Neural progenitor cell (in vitro differentiated cells): Measurements from ENCODE around the gene CHST5. TPM values are rescaled to one million over a fixed set of nuclear protein-coding genes. Genes with fewer than 3 reads are reported as not detected.
A peak's percentile ranks its signal among the peaks of the same experiment; 100 is the strongest.

Experiments
- DNase-seq: peaks from one replicate; pipeline ENCODE4 v3.0.0-alpha.2; 2016; ENCODE audit warnings: low spot score
- H2AFZ ChIP-seq: fragments of 200-600 bp; sonication (generic); replicated peaks from 2 replicates; pipeline ENCODE4 v1.6.1; 2016; ENCODE audit warnings: antibody characterized with exemption
- H3F3A ChIP-seq: fragments of 200-600 bp; sonication (generic); 2 replicates; pipeline ENCODE4 v1.6.1; 2016; ENCODE audit warnings: antibody characterized with exemption, low read depth
- H3K27ac ChIP-seq: fragments of 200-600 bp; sonication (generic); 2 replicates; pipeline ENCODE4 v1.5.1; 2016; ENCODE audit warnings: mild to moderate bottlenecking
- H3K27me3 ChIP-seq: fragments of 200-600 bp; sonication (generic); 2 replicates; pipeline ENCODE4 v1.6.1; 2016; ENCODE audit warnings: mild to moderate bottlenecking, moderate library complexity
- H3K36me3 ChIP-seq: fragments of 200-600 bp; sonication (generic); 2 replicates; pipeline ENCODE4 v1.5.1; 2016
- H3K4me1 ChIP-seq: fragments of 200-600 bp; sonication (generic); 2 replicates; pipeline ENCODE4 v1.6.1; 2016; ENCODE audit warnings: mixed run types
- H3K4me2 ChIP-seq: fragments of 200-600 bp; sonication (generic); 2 replicates; pipeline ENCODE4 v1.6.1; 2016
- H3K4me3 ChIP-seq: fragments of 200-600 bp; sonication (generic); 2 replicates; pipeline ENCODE4 v1.5.1; 2016
- H3K79me2 ChIP-seq: fragments of 200-600 bp; sonication (generic); 2 replicates; pipeline ENCODE4 v1.6.1; 2016; ENCODE audit warnings: low read depth
- H3K9ac ChIP-seq: fragments of 200-600 bp; sonication (generic); 2 replicates; pipeline ENCODE4 v1.6.1; 2016
- H3K9me3 ChIP-seq: fragments of 200-600 bp; sonication (generic); 2 replicates; pipeline ENCODE4 v1.5.1; 2016; ENCODE audit warnings: low read depth
- H4K20me1 ChIP-seq: fragments of 200-600 bp; sonication (generic); 2 replicates; pipeline ENCODE4 v1.6.1; 2016; ENCODE audit warnings: low read depth
- H3K27ac Mint-ChIP-seq: 3 replicates; pipeline ENCODE4 v1.8.0; 2021; ENCODE audit warnings: mixed read lengths
- H3K27me3 Mint-ChIP-seq: 2 replicates; pipeline ENCODE4 v1.8.0; 2022; ENCODE audit warnings: low read depth, mild to moderate bottlenecking, inconsistent platforms, moderate library complexity, mixed read lengths; ENCODE audit not compliant: insufficient read depth
- H3K36me3 Mint-ChIP-seq: 3 replicates; pipeline ENCODE4 v1.8.0; 2021; ENCODE audit warnings: mixed read lengths
- H3K4me1 Mint-ChIP-seq: 3 replicates; pipeline ENCODE4 v1.8.0; 2021; ENCODE audit warnings: mixed read lengths
- H3K4me3 Mint-ChIP-seq: 3 replicates; pipeline ENCODE4 v1.8.0; 2021; ENCODE audit warnings: mild to moderate bottlenecking, moderate library complexity, mixed read lengths
- H3K9me3 Mint-ChIP-seq: 3 replicates; pipeline ENCODE4 v1.8.0; 2020; ENCODE audit warnings: mixed read lengths
- CTCF ChIP-seq: fragments of 200-600 bp; sonication (generic); IDR thresholded peaks from 2 replicates; pipeline ENCODE4 v1.5.1; 2017; ENCODE audit warnings: antibody characterized with exemption, mild to moderate bottlenecking
- EZH2 ChIP-seq: fragments of 200-600 bp; sonication (generic); IDR thresholded peaks from 2 replicates; pipeline ENCODE4 v1.6.1; 2017; ENCODE audit warnings: antibody characterized with exemption, mild to moderate bottlenecking, moderate library complexity
- EZH2phosphoT487 ChIP-seq: fragments of 200-600 bp; sonication (generic); IDR thresholded peaks from 2 replicates; pipeline ENCODE4 v1.6.1; 2017; ENCODE audit warnings: antibody characterized with exemption
- total RNA-seq: library from RNA; depleted of rRNA; stranded (reverse); fragments of >200 nt; gene quantifications from 2 replicates; pipeline ENCODE4 v1.2.3, GENCODE V29; 2015; ENCODE audit warnings: low replicate concordance

The CHST5 gene
- 0.37 TPM in 1 of 2 replicates, not detected in the other for total RNA-seq

- Mint-ChIP-seq H3K27ac (peak within 1 kb of the TSS; percentile 78), H3K4me1 (no peaks in the 10 kb centered on the region), H3K9me3 (no peaks in the 10 kb centered on the region), H3K36me3 (peaks cover 7% of the 10 kb centered on the region), H3K4me3 (no peak within 1 kb of the TSS), H3K27me3 (peaks cover 4% of the 10 kb centered on the region)
- no peak within 1 kb of the TSS for H3K4me2 ChIP-seq
- H3K79me2 ChIP-seq: no peaks in the 10 kb centered on the region
- H3K4me3 ChIP-seq: no peak within 1 kb of the TSS
- H3K36me3 ChIP-seq: no peaks in the 10 kb centered on the region
- H3K9ac ChIP-seq: no peak within 1 kb of the TSS
- H3K27me3 ChIP-seq: no peaks in the 10 kb centered on the region
- no peak for DNase-seq
- no peaks in the 10 kb centered on the region for H3K4me1 ChIP-seq
- H4K20me1 ChIP-seq: no peaks in the 10 kb centered on the region
- TF ChIP-seq CTCF (no peak), EZH2phosphoT487 (no peak), EZH2 (no peak)
- no peaks in the 10 kb centered on the region for H3K9me3 ChIP-seq
- no peaks in the 10 kb centered on the region for H3F3A ChIP-seq
- H3K27ac ChIP-seq: no peak within 1 kb of the TSS
- no peak within 1 kb of the TSS for H2AFZ ChIP-seq
Measured at GRCh38 chr16:75535901-75536300, at the start of gene CHST5. CHST5 (minus strand) TSS chr16:75536108; CDS start chr16:75530384, 5,724 bp downstream.

GRCh38 chr16:75584108-75584507 is 48.2 kb upstream of the CHST5 start:
- Histone ChIP-seq H3K4me1 (peaks cover 3% of the 10 kb centered on the region), H3K9me3 (no peaks in the 10 kb centered on the region), H3K79me2 (no peaks in the 10 kb centered on the region), H3K4me3 (no peak overlapping the region), H3K9ac (no peak overlapping the region), H2AFZ (no peak overlapping the region), H4K20me1 (no peaks in the 10 kb centered on the region), H3K4me2 (no peak overlapping the region), H3K27me3 (no peaks in the 10 kb centered on the region), H3K36me3 (no peaks in the 10 kb centered on the region), H3K27ac (no peak overlapping the region), H3F3A (peaks cover 4% of the 10 kb centered on the region)
- Mint-ChIP-seq H3K4me1 (peaks cover 7% of the 10 kb centered on the region), H3K27ac (no peak overlapping the region), H3K36me3 (peaks cover 13% of the 10 kb centered on the region), H3K27me3 (peaks cover 3% of the 10 kb centered on the region), H3K9me3 (no peaks in the 10 kb centered on the region), H3K4me3 (no peak overlapping the region)
- TF ChIP-seq CTCF: no peak
- no peak for TF ChIP-seq EZH2phosphoT487
- TF ChIP-seq EZH2: no peak
- no peak for DNase-seq

- Histone ChIP-seq H3F3A (peaks cover 4% of the 10 kb centered on the region), H3K36me3 (peaks cover 10% of the 10 kb centered on the region), H2AFZ (no peak overlapping the region), H3K4me1 (no peaks in the 10 kb centered on the region), H3K4me2 (no peak overlapping the region), H4K20me1 (peaks cover 3% of the 10 kb centered on the region), H3K27me3 (no peaks in the 10 kb centered on the region), H3K79me2 (no peaks in the 10 kb centered on the region), H3K27ac (no peak overlapping the region), H3K9me3 (no peaks in the 10 kb centered on the region), H3K9ac (no peak overlapping the region), H3K4me3 (no peak overlapping the region)
- TF ChIP-seq EZH2phosphoT487: no peak
- DNase-seq: no peak
- Mint-ChIP-seq H3K27ac (peak overlapping the region; percentile 37), H3K4me3 (no peak overlapping the region), H3K27me3 (peaks cover 3% of the 10 kb centered on the region), H3K4me1 (peaks cover 9% of the 10 kb centered on the region), H3K9me3 (no peaks in the 10 kb centered on the region), H3K36me3 (peaks cover 24% of the 10 kb centered on the region)
Measured at GRCh38 chr16:75579281-75579834, 43.5 kb upstream of the CHST5 start.

- Mint-ChIP-seq H3K9me3 (no peaks in the 10 kb centered on the region), H3K4me1 (peaks cover 9% of the 10 kb centered on the region), H3K36me3 (peaks cover 27% of the 10 kb centered on the region), H3K4me3 (no peak overlapping the region), H3K27ac (no peak overlapping the region), H3K27me3 (peaks cover 3% of the 10 kb centered on the region)
- Histone ChIP-seq H3K79me2 (no peaks in the 10 kb centered on the region), H3K27me3 (no peaks in the 10 kb centered on the region), H3K9ac (no peak overlapping the region), H3K9me3 (no peaks in the 10 kb centered on the region), H3K27ac (no peak overlapping the region), H4K20me1 (peaks cover 3% of the 10 kb centered on the region), H3F3A (peaks cover 4% of the 10 kb centered on the region), H3K36me3 (peaks cover 10% of the 10 kb centered on the region), H3K4me2 (no peak overlapping the region), H2AFZ (no peak overlapping the region), H3K4me1 (no peaks in the 10 kb centered on the region), H3K4me3 (no peak overlapping the region)
- TF ChIP-seq EZH2 (no peak), EZH2phosphoT487 (no peak), CTCF (no peak)
- no peak for DNase-seq
Measured at GRCh38 chr16:75578725-75579124, 42.8 kb upstream of the CHST5 start.
